GM18861 (cell line): ENCODE data around the gene SYNE3.
A peak's percentile ranks its signal among the peaks of the same experiment; 100 is the strongest.

Source experiments
- ATAC-seq: cut with Tn5 transposase; IDR thresholded peaks from one replicate; pipeline ENCODE4 v1.9.1; 2021; ENCODE audit not compliant: unreplicated experiment

Gene SYNE3

GRCh38 chr14:95507174-95507573 is 9.3 kb downstream of the SYNE3 start:
- ATAC-seq, result no peak

GRCh38 chr14:95505030-95505589 is 11.3 kb downstream of the SYNE3 start:
- peak; percentile 42 for ATAC-seq

- ATAC-seq, result no peak
These were observed 12.1 kb downstream of the SYNE3 start for GRCh38 chr14:95504135-95505029.

DNA sequence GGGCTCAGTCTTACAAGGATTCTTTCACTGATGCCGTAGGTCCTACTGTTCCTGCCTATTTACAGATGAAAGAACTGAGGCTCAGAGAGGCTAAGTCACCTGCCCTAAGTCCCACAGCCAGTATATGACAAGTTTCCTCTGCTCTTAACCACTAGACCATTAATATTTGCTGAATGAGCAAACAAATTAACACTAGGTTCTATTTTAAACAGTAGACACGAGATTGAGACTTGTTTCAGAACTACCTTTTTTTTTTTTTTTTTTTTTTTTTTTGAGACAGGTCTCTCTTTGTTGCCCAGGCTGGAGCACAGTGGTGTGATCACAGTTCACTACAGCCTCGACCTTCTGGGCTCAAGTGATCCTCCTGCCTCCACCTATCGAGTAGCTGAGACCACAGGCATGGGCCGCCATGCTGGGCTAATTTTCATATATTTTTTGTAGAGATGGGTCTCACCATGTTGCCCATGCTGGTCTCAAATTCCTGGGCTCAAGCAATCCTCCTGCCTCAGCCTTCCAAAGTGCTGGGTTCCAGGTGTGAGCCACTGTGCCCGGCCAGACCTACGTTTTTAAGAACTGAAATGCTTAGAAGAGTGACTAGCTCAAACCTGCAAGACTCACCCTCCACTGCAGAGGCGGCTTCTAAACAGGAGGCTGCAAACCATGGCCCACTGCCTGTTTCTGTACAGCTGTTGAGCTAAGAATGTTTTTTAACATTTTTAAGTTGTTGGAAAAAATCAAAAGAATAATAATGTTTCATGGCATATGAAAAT is 12.9 kb downstream of the SYNE3 start:
- peak; percentile 55 for ATAC-seq

GRCh38 chr14:95502381-95502950 is 14.0 kb downstream of the SYNE3 start:
- ATAC-seq, result no peak

GRCh38 chr14:95500772-95501401 is 15.6 kb downstream of the SYNE3 start:
- ATAC-seq, result no peak

DNA sequence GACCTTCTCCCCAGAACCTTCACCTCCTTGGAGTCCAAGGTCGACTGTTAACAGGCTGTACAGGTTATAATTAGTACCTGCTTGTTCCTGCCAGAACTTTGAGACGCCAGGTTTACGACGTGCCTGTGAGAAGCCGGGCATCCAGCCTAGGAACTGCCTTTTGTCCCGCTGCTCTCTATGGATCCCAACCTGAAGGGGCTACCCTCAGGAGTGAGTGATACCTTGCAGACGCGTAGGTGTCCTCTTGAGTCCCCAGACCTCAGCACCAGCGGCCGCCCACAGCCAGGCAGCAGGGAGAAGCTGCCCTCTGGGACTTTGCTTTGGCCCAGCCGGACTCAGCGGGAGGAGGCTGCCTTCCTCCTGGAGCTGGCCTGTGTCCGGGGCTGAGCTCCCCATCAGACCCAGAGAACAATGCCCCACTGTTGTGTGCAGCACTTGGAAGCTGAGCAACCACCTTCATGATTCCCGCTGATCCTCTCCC is 16.2 kb downstream of the SYNE3 start:
- ATAC-seq, result no peak

DNA sequence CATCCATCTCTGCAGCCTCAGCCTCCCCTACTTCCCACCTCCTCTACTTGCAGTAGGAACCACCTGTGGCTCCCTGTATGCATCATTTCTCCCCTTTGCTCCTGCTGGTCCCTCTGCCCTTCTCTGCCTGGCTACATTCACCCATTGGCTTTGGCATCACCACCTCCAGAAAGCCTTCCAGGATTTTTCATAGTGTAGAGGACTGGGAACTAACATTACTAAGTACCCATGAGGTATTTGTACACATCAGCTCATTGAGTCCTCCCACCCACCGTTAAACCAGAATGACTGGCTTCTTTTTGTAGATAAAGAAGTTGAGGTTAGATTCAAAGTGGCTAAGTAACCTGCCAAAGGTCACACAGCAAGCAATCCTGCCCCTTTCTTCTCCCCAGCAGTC is 17.1 kb downstream of the SYNE3 start:
- no peak for ATAC-seq

- ATAC-seq, result no peak
These were observed 17.7 kb downstream of the SYNE3 start for GRCh38 chr14:95498622-95499353.

- no peak for ATAC-seq
These were observed 18.9 kb downstream of the SYNE3 start for GRCh38 chr14:95497561-95498011.

DNA sequence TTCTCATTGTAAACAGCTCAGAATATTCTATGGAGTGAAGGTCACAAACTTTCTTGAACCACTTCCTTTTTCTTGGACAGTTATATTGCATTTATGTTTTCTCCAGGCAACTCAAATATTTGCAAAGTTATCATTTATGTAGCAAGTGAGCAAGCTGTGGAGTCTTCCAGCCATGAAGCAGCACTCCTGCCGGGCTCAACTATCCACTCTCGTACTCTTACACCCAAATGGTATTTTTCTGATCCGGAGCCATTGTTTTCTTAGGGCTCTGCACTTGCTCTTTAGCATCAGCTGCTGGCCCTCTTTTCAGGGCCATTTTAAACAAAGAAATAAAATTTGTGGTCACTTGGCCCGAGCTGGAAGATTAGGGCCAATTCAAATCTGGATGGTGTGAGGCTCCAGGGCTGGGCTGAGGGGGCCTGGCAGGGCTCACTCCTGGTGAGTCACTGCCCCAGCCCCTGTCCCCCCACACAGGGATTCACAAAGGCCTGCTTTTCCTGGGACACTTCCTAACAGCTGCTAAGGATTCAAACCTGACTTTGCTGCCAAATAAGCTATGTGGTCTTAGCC is 19.7 kb downstream of the SYNE3 start:
- ATAC-seq, result no peak

DNA sequence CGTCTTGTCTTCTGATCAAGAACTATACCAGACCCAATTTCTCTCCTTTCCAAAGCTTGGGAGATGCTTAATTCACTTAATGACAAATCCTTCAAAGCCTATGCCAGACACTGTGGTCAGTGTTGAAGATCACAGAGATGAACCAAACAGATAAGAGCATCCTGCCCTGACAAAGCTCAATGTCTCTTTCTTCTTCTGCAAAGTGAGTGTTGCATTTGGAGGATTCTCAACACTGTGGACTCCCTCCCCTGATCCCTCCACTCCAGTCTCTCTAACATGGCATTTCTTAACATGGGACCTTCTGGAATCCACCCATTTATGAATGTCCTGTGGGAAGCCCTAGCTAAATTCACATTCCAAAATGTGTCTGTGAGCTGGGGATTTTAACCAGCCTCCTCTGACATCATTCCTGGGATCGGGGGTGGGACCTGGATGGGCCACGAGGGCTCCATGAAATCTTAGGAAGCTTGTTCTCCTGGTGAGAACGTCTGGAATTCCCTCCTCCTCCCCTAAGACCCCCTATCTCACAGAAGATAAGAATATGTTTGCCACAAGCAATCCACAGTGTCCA is 20.3 kb downstream of the SYNE3 start:
- no peak for ATAC-seq

DNA sequence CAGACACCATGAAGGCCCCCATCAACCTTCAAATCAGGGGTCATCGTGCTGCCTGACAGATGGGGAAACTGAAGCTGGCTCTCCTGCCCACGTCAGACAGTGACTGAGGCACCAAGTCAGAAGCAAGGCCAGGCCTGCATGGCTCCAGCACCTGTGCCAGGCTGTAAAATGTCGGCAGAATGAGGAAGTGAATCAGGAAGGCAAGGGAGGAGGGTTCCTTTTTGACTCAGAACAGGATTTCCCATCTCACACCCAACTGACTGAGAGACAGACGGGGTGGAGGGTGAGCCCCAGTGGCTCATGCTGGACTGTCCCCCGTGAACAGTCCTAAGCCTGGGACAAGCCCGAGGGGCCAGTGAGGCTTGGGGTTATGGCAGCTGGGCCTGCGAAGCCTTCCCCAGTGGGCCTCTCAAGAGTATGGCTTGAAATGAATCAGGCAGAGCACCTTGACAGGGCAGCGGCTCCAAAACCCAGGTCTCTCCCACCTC is 20.9 kb downstream of the SYNE3 start:
- ATAC-seq, result peak; percentile 74

DNA sequence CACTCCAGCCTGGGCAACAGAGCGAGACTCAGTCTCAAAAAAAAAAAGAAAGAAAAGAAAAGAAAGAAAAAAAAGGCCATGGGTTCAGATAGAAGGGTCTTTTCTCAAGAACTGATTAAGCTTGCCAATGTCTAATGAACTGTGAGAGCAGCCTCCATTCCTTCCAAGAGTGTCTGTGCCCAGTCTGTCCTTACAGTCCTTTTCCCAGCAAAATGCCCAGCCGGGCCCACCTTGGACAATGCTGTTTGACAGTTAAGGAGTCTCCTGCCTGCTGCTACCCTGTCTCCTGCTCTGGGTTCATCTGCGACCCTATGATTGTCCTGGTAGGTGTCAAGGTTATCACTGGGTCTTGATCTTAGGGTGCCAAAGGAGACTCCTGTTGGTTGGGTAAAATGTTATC is 21.4 kb downstream of the SYNE3 start:
- no peak for ATAC-seq

- ATAC-seq, result no peak
These were observed 22.0 kb downstream of the SYNE3 start for GRCh38 chr14:95494456-95494855.

GRCh38 chr14:95493976-95494375 is 22.5 kb downstream of the SYNE3 start:
- ATAC-seq, result no peak

DNA sequence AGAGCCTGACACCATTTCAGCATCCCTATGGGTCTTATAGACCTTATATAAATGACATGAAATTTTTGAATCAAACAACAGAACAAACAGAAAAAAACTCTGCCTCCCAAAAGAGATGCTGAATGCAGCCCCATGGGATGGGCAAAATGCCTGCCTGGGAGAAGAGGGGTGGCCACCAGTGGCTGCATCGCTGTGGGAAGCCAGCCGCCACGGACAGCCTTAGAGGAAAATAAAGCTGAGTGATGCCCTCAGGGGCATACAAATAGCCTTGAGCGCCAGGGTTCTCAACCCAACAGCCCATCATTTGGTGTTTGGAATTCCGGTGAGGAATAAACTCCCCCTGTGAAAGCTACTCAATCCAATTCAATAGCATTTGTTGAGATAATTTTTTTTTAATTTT is 22.9 kb downstream of the SYNE3 start:
- ATAC-seq, result no peak

DNA sequence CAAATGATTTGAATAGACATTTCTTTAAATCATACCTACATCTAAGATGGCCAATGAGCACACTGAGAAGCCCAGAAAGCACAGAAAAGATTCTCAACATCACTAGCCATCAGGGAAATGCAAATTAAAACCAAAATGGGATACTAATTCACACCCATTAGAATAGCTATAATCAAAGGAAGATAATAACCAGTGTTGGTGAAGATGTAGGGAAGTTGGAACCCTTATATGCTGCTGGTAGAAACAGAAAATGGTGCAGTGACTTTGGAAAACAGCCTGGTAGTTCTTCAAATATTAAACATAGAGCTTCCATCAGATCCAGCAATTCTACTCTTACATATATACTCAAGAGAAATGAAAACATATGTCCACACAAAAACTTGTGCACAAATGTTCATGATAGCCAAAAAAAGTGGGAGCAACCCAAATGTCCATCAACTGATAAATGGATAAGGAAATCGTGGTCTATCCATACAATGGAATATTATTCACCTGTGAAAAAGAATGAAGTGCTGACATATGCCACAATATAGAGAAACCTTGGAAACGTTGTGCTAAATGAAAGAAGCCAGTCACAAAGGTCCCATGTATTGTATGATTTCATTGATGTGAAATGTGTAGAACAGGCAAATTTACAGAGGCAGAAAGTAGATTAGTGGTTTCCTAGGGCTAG is 24.4 kb downstream of the SYNE3 start:
- no peak for ATAC-seq
